ENCODE results near the gene DCAF5.

DNA sequence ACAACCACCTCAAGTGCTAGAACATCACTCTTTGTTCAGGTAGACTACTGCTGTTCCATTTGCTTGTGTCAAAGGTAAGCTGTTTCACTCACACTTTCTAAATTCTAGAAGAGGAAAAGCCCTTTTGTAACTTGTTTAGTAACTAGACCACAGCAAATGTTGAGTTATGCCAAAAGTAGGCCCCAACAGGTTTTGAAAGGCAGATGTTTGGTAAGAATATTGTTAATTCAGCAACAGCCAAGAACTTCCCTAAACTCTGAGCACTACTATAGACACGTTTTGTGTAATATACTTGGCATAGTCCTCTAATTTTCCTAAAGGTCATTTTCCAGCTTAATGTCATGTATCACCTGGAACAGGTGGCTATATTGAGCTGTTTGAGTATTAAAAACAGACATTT lies 79.0 kb downstream of the DCAF5 start:
- TF ChIP-seq, protein P1, sequence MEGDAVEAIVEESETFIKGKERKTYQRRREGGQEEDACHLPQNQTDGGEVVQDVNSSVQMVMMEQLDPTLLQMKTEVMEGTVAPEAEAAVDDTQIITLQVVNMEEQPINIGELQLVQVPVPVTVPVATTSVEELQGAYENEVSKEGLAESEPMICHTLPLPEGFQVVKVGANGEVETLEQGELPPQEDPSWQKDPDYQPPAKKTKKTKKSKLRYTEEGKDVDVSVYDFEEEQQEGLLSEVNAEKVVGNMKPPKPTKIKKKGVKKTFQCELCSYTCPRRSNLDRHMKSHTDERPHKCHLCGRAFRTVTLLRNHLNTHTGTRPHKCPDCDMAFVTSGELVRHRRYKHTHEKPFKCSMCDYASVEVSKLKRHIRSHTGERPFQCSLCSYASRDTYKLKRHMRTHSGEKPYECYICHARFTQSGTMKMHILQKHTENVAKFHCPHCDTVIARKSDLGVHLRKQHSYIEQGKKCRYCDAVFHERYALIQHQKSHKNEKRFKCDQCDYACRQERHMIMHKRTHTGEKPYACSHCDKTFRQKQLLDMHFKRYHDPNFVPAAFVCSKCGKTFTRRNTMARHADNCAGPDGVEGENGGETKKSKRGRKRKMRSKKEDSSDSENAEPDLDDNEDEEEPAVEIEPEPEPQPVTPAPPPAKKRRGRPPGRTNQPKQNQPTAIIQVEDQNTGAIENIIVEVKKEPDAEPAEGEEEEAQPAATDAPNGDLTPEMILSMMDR (IDR thresholded peaks at IDR 0.05), result no peak
- no peak for TF ChIP-seq EZH2 (IDR thresholded peaks at IDR 0.05; ENCODE audit: borderline replicate concordance, insufficient read depth, low read depth, low read length, poor library complexity, severe bottlenecking)

All from B cell (primary cell).